ACC112 (cell line): ENCODE data around the gene CRIM1.

Experiments used
- H2AFZ ChIP-seq: fragments of 200-600 bp; sonication (generic); one replicate; pipeline ENCODE4 v1.6.0; 2017; ENCODE audit warnings: antibody characterized with exemption, low read length; ENCODE audit not compliant: unreplicated experiment
- H3K27ac ChIP-seq: fragments of 200-600 bp; sonication (generic); 2 replicates; pipeline ENCODE4 v1.5.1; 2014; ENCODE audit warnings: low read depth, mild to moderate bottlenecking, antibody characterized with exemption, low read length, moderate library complexity
- H3K27me3 ChIP-seq: fragments of 200-600 bp; sonication (generic); 2 replicates; pipeline ENCODE4 v1.6.1; 2014; ENCODE audit warnings: mild to moderate bottlenecking, antibody characterized with exemption, low read length, moderate library complexity, mixed read lengths; ENCODE audit not compliant: insufficient read depth
- H3K36me3 ChIP-seq: fragments of 200-600 bp; sonication (generic); 2 replicates; pipeline ENCODE4 v1.6.1; 2016; ENCODE audit warnings: mild to moderate bottlenecking, antibody characterized with exemption, low read length, moderate library complexity, mixed read lengths; ENCODE audit not compliant: insufficient read depth
- H3K4me1 ChIP-seq: fragments of 200-600 bp; sonication (generic); one replicate; pipeline ENCODE4 v1.6.1; 2016; ENCODE audit warnings: low read length, mixed read lengths; ENCODE audit not compliant: insufficient read depth, unreplicated experiment, control insufficient read depth
- H3K4me3 ChIP-seq: fragments of 200-600 bp; sonication (generic); 2 replicates; pipeline ENCODE4 v1.5.1; 2014; ENCODE audit warnings: mild to moderate bottlenecking, low read depth, low read length
- H3K79me2 ChIP-seq: fragments of 200-600 bp; sonication (generic); one replicate; pipeline ENCODE4 v1.6.0; 2016; ENCODE audit warnings: low read length; ENCODE audit not compliant: control insufficient read depth, unreplicated experiment, insufficient read depth

Gene CRIM1

DNA sequence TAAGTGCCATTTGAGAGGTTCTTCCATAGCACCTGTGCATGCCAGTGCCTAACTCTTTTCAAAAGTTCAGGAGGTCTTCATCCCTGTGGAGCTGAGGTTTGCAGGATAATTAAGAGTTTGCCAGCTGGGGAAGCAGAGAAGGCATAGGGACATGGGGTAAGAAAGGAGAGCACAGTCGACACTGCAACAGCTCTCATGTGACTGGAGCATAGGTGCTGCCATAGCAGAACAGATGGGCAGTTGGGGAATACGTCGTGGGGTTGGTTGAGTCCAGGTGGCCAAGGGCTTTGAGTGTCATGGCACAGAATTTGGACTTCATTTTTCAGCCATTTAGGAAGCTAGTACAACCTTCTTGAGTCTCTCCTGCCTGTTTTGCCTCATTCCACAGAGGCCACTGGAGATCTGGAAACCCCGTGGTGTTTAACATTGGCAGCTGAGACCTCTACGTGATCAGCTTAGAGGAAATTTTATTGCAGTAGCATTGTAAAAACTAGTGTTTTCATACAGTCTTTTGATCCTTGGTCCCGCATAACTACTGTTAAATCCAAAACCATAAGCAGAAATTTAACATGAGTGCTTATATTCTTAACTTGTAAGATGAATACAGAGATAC lies 65.1 kb downstream of the CRIM1 start:
- Histone ChIP-seq H2AFZ (no peak overlapping the region), H3K79me2 (peaks cover 87% of the 10 kb centered on the region), H3K4me1 (no peaks in the 10 kb centered on the region), H3K36me3 (peaks cover 17% of the 10 kb centered on the region), H3K27ac (peak overlapping the region; percentile 4; the same call in 1 of the 2 replicates), H3K4me3 (no peak overlapping the region), H3K27me3 (no peaks in the 10 kb centered on the region)

DNA sequence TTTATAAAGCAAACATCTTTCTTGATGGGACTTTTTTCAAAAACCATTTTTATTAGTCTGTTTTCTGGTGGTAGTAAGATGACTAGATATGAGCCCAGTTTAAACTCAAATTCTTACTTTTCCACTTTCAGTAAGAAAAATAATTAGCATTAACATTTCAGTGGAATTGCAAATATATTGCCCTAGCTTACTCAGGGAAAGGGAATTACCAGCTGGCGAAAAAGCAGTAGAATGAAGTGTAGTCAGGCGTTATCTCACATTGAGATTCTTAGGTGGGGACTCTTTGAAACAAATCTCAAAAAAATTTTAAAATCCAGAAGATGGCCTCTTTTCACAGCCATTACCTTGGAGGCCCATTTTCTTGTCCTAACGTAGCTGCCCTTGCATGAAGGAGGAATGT lies 65.8 kb downstream of the CRIM1 start:
- no peak overlapping the region for H3K27ac ChIP-seq
- H3K4me3 ChIP-seq: no peak overlapping the region
- H3K4me1 ChIP-seq: no peaks in the 10 kb centered on the region
- H3K36me3 ChIP-seq: peaks cover 21% of the 10 kb centered on the region
- no peaks in the 10 kb centered on the region for H3K27me3 ChIP-seq
- H2AFZ ChIP-seq: no peak overlapping the region
- H3K79me2 ChIP-seq: peaks cover 89% of the 10 kb centered on the region

- H3K36me3 ChIP-seq: peaks cover 21% of the 10 kb centered on the region
These were observed 67.6 kb downstream of the CRIM1 start for GRCh38 chr2:36423172-36423571.

GRCh38 chr2:36423619-36424120 lies 68.1 kb downstream of the CRIM1 start:
- H3K4me1 ChIP-seq: peaks cover 16% of the 10 kb centered on the region

More at GRCh38 chr2:36423172-36423571, 67.6 kb downstream of the CRIM1 start:
- H3K4me3 ChIP-seq: no peak overlapping the region
- no peak overlapping the region for H3K27ac ChIP-seq
- H3K27me3 ChIP-seq: no peaks in the 10 kb centered on the region
- H3K79me2 ChIP-seq: peaks cover 86% of the 10 kb centered on the region
- no peak overlapping the region for H2AFZ ChIP-seq
- peaks cover 11% of the 10 kb centered on the region for H3K4me1 ChIP-seq

DNA sequence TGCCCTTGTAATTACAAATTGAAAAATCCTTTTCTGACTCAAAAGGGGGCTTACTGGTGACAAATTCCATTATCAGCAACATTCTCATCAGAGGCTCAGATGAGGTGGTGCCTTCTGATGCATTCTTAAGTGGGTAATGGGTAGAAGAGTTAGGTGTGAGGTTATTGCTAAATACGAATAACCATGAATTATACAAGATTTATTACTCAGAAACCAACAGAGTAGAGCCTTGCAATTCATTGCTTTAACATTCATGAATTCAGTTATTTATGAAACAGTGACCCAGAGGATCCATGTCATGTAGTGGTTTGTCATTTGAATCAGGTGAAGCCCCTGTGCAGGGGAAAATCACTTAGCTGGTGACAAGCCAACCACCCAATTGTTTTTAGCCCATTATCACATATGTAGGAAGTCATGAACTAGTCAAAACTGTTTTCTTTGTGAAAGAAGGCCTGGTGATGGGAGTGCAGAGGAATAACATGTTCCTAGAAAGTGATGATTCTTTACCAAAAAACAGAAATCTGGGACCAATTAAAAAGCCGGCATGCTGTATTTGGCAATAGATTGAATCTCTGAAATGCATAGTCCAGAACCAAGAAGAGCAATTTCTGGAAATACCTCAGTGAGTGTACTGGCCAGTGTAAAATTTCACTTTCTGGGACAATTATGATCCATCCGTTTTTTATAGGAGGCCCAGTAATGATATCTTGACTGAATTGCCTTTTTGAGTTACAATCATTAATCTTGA lies 70.2 kb downstream of the CRIM1 start:
- peaks cover 34% of the 10 kb centered on the region for H3K4me1 ChIP-seq
- peaks cover 25% of the 10 kb centered on the region for H3K36me3 ChIP-seq
- peaks cover 88% of the 10 kb centered on the region for H3K79me2 ChIP-seq
- no peak overlapping the region for H2AFZ ChIP-seq
- no peaks in the 10 kb centered on the region for H3K27me3 ChIP-seq
- H3K27ac ChIP-seq: no peak overlapping the region
- no peak overlapping the region for H3K4me3 ChIP-seq

More at GRCh38 chr2:36423619-36424120, 68.1 kb downstream of the CRIM1 start:
- Histone ChIP-seq H3K36me3 (peaks cover 21% of the 10 kb centered on the region), H3K27ac (no peak overlapping the region), H2AFZ (no peak overlapping the region), H3K4me3 (no peak overlapping the region), H3K79me2 (peaks cover 86% of the 10 kb centered on the region), H3K27me3 (no peaks in the 10 kb centered on the region)

- Histone ChIP-seq H3K79me2 (peaks cover 87% of the 10 kb centered on the region), H3K27ac (peak overlapping the region; percentile 67), H3K36me3 (peaks cover 25% of the 10 kb centered on the region), H3K27me3 (no peaks in the 10 kb centered on the region), H2AFZ (no peak overlapping the region), H3K4me3 (no peak overlapping the region), H3K4me1 (peaks cover 53% of the 10 kb centered on the region)
These were observed 72.2 kb downstream of the CRIM1 start for GRCh38 chr2:36427790-36428243.

- Histone ChIP-seq H2AFZ (no peak overlapping the region), H3K4me1 (peaks cover 80% of the 10 kb centered on the region), H3K36me3 (peaks cover 12% of the 10 kb centered on the region), H3K27ac (peak overlapping the region; percentile 45), H3K79me2 (peaks cover 91% of the 10 kb centered on the region), H3K27me3 (no peaks in the 10 kb centered on the region), H3K4me3 (no peak overlapping the region)
These were observed 75.0 kb downstream of the CRIM1 start for GRCh38 chr2:36430549-36430948.

- H3K36me3 ChIP-seq: peaks cover 6% of the 10 kb centered on the region; the same call in 1 of the 2 replicates
- H3K79me2 ChIP-seq: peaks cover 87% of the 10 kb centered on the region
- no peak overlapping the region for H3K4me3 ChIP-seq
- H3K27me3 ChIP-seq: no peaks in the 10 kb centered on the region
- H2AFZ ChIP-seq: no peak overlapping the region
- H3K27ac ChIP-seq: peak overlapping the region; percentile 94
- peaks cover 91% of the 10 kb centered on the region for H3K4me1 ChIP-seq
These were observed 76.9 kb downstream of the CRIM1 start for GRCh38 chr2:36432479-36432878.

DNA sequence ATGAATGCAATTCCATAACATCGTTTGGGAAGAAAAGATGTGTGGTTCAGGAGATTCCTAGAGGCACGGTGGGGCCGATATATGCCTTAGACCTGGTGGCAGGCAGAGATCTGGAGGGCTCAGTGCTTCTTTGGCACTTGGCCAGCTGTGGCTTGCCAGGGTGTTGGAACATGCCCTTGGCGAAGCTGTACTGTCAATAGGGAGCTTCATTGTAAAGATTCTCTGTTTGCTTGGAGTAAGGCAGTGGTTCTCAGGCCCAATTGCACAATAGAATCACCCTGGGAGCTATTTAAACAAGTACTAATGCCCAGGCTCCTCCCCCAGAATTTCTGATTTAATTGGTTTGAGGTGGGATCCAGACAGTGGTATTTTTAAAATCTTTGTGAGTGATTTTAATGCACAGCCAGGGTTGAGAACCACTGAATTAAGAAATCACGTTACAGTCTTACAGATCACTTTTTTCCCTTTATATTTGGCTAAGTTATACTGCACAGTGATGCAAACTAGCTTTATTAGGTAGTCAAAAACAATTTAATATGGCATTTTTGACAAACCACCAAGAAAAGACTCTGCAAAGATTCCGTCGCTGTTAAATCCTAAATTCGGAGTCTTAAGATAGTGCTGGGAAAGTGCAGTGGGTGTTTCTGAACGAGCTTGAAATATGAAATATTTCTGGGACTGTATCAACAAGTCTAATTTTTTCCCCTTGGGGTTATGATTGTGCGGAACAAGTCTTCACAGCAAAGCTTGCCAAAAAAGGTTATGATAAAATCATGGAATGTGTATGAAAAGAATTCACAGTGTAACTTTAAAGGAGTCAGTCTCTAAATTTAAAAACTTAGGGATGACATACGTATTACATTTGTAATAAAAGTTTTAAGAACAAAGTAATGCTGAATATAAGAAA lies 78.0 kb downstream of the CRIM1 start:
- peaks cover 77% of the 10 kb centered on the region for H3K79me2 ChIP-seq
- H3K27me3 ChIP-seq: no peaks in the 10 kb centered on the region
- peaks cover 6% of the 10 kb centered on the region; the same call in 1 of the 2 replicates for H3K36me3 ChIP-seq
- peak overlapping the region; percentile 94 for H3K27ac ChIP-seq
- no peak overlapping the region for H2AFZ ChIP-seq
- H3K4me3 ChIP-seq: peak overlapping the region; percentile 52
- H3K4me1 ChIP-seq: peaks cover 88% of the 10 kb centered on the region

DNA sequence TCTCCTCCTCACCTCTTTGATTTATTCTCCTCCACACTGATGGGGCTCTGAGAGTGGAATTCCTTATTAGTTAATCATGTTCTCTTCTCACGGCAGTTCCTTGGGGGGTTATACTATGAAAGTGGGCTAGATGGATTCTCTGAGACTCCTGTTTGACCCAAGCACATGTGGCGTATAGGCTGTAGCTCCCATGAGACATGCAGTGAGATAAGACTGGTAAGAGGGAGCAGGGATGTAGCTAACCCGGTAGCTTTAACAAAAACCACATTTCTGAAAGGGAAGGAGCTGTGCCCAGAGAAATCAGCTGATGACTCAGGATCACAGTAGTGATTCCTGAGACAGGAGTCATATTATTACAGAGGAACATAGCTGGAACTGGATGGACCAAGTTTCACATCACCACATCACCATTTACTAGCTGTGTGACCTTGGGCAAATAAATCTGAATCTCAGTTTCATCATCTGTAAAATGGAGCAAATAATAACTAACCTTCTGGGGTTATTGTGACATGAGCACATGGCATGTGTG lies 82.9 kb downstream of the CRIM1 start:
- Histone ChIP-seq H3K79me2 (peaks cover 72% of the 10 kb centered on the region), H3K4me3 (no peak overlapping the region; the same call in 1 of the 2 replicates), H3K27ac (peak overlapping the region; percentile 94), H3K36me3 (peaks cover 32% of the 10 kb centered on the region), H3K27me3 (no peaks in the 10 kb centered on the region), H2AFZ (no peak overlapping the region), H3K4me1 (peaks cover 88% of the 10 kb centered on the region)
